Stomach (tissue), 4 donors: ENCODE data around the gene FSTL4.

Experiments used
- POLR2A ChIP-seq, 4 donors: fragments of 450-650 bp; IDR thresholded peaks; one replicate each; pipeline ENCODE4 v1.6.1; 2016; ENCODE audit warnings: antibody characterized with exemption in 4 of 4, control low read depth in 2 of 4, mild to moderate bottlenecking in 1 of 4, moderate library complexity in 1 of 4
- POLR2AphosphoS5 ChIP-seq, 3 donors: sonication (generic); formaldehyde crosslinking; IDR thresholded peaks; one replicate each; pipeline ENCODE4 v1.6.1; 2016; ENCODE audit warnings: antibody characterized with exemption in 3 of 3
- TF ChIP-seq, protein P1 (sequence below), 7 experiments: fragments of 450-650 bp in 4 of 7; fragments of 200-600 bp in 3 of 7; sonication (generic) in 3 of 7; IDR thresholded peaks; one replicate each; pipeline ENCODE4 v1.5.1; 2016 to 2019; ENCODE audit warnings: antibody characterized with exemption in 7 of 7, control low read depth in 2 of 7, mild to moderate bottlenecking in 1 of 7

DNA sequence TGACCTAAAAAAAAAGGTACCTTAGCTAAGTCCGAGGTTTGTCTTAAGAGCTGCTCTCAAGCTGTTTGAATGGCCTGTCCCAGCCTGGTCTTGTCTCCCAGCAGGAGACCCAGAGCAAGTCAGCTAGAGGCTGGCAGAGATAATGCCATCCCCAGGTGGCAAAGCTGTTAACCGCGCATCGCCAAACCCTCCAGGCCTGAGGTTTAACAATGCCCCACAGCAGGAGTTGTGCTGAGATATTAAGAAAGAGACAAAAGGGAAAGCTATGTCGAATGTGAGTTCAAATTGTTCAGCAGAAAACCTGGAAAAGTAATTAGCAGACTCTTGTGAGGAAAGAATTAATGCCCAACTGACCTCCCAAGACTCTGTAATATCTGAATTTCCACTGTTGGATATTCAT, 187.1 kb downstream of the FSTL4 start:
- TF ChIP-seq, protein P1, sequence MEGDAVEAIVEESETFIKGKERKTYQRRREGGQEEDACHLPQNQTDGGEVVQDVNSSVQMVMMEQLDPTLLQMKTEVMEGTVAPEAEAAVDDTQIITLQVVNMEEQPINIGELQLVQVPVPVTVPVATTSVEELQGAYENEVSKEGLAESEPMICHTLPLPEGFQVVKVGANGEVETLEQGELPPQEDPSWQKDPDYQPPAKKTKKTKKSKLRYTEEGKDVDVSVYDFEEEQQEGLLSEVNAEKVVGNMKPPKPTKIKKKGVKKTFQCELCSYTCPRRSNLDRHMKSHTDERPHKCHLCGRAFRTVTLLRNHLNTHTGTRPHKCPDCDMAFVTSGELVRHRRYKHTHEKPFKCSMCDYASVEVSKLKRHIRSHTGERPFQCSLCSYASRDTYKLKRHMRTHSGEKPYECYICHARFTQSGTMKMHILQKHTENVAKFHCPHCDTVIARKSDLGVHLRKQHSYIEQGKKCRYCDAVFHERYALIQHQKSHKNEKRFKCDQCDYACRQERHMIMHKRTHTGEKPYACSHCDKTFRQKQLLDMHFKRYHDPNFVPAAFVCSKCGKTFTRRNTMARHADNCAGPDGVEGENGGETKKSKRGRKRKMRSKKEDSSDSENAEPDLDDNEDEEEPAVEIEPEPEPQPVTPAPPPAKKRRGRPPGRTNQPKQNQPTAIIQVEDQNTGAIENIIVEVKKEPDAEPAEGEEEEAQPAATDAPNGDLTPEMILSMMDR (IDR thresholded peaks at IDR 0.05) = no peak
- TF ChIP-seq POLR2AphosphoS5 (IDR thresholded peaks at IDR 0.05) = no peak
- no peak for TF ChIP-seq POLR2A (IDR thresholded peaks at IDR 0.05)
